HCEC 1CT (cell line): ENCODE results near the gene TOP1.

Source experiments
- DNase-seq: peaks from one replicate; pipeline ENCODE4 v3.0.0-alpha.2; 2017

The TOP1 gene

DNA sequence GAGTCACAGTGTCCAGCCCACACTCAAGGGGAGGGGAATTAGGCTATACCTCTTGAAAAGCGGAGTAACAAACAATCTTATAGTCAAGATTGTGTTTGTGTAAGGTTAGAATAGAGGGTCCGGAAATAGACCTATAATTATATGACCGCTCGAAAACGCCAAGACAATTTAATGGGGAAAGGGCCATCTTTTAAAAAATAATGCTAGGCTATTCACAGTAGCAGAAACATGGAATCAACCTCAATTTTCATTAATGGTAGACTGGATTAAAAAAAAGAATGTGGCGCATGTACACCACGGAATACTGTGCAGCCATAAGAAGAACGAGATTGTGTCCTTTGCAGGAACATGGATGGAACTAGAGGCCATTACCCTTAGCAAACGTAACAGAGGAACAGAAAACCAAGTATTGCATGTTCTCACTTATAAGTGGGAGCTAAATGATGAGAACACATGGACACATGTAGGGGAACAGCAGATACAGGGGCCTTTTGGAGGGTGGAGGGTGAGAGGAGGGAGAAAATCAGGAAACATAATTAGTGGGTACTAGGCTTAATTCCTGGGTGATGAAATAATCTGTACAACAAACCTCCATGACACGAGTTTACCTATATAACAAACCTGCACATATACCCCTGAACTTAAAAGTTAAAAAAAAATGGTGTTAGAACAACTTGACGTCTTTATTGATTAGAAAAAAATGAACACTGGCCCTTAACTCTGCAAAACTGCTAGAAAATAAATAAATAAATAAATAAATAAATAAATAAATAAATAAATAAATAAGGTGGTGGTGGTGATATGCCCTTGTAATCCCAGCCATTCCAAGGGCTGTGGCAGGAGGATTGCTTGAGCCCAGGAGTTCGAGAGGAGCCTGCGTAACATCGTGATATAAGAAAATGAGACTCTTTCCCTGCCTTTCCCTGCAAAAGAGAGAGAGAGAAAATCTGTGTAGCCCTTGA lies 30.3 kb downstream of the TOP1 start:
- no peak for DNase-seq

DNA sequence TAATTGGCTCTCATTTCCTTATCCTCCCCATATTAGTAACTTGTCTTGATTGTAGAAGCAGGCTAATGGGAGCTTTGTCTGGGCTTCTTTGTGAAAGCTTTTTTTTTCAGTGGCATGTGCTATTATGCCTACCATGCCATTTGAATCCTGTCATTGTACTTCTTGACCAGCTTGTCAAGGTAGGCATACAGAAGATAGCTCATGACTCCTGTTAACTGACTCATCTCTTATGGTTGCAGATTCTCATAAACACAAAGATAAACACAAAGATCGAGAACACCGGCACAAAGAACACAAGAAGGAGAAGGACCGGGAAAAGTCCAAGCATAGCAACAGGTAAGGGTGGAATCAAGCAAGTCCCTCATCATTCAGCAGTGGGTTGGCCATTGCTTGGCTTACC lies 32.5 kb downstream of the TOP1 start:
- DNase-seq, result no peak

DNA sequence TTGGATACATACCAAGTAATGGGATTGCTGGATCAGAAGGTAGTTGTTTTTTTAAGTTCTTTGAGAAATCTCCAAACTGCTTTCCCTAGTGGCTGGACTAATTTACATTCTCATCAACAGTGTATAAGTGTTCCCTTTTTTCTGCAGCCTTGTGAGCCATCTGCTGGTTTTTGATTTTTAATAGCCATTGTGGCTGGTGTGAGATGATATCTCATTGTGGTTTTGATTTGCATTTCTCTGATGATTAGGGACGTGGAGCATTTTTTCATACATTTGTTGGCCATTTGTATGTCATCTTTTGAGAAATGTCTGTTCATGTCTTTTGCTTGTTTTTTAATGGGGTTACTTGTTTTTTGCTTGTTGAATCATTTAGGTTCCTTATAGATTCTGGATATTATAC lies 34.8 kb downstream of the TOP1 start:
- no peak for DNase-seq

DNA sequence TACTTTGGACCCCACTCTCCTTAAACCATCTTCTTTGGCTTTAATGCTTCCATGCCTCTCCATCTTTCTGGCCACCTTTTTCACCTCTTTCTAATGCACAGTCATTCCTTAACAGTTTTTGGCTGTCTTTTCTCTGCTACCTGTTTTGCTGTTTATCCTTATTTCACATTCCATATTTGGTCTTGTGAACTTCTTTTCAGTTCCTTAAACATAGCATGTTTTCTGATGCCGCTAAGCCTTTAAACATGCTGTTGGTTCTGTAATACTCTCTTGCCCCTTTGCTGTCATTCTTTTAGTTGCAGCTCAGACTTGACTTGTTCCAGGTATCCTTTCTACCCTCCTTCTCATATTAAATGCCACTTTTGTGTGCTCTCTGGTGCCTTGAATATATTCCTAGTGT lies 35.8 kb downstream of the TOP1 start:
- no peak for DNase-seq

- DNase-seq, result no peak
Measured at GRCh38 chr20:41065716-41066115, 37.1 kb downstream of the TOP1 start.

DNA sequence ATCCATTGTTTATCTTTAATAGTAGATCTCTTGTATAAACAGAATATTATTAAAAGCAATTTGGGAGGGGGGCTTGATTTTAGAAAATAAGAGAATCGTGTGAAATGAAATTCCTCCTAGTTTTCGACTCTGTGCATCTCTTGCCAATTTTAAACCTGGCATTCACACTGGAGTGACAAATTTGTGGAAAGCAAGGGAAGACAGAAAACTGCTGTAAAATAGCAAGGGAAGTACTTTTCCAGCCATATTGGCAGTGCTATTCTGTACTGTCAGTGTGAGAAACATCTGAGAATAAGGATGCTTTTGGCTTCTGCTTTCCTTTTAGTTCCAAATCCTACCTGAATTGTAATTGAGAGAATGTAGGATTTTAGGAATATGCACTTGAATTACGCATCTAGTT lies 40.2 kb downstream of the TOP1 start:
- no peak for DNase-seq

- DNase-seq, result peak; percentile 85
Measured at GRCh38 chr20:41072190-41072863, 43.7 kb downstream of the TOP1 start.

GRCh38 chr20:41072915-41073314 lies 44.3 kb downstream of the TOP1 start:
- no peak for DNase-seq

- no peak for DNase-seq
Measured at GRCh38 chr20:41074441-41074840, 45.8 kb downstream of the TOP1 start.

DNA sequence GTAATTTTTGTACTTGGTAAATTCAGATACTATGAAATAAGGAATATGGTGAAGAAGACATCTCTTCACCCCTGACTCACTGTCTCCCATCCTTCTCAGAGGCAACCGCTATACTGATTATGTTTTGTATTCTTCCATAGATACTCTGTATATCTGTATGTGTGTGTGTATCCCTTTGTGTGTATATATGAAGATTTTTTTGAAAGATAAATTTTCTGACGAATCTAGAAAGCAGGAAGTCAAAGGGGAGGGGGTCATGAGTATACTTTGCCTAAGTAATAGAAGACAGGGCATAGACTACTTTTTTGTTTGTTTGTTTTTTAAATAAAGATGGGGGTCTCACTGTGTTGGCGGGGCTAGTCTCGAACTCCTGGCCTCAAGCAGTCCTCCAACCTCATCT lies 48.2 kb downstream of the TOP1 start:
- DNase-seq, result no peak

GRCh38 chr20:41078329-41078728 lies 49.7 kb downstream of the TOP1 start:
- DNase-seq, result peak; percentile 50

- no peak for DNase-seq
Measured at GRCh38 chr20:41079066-41079465, 50.4 kb downstream of the TOP1 start.

DNA sequence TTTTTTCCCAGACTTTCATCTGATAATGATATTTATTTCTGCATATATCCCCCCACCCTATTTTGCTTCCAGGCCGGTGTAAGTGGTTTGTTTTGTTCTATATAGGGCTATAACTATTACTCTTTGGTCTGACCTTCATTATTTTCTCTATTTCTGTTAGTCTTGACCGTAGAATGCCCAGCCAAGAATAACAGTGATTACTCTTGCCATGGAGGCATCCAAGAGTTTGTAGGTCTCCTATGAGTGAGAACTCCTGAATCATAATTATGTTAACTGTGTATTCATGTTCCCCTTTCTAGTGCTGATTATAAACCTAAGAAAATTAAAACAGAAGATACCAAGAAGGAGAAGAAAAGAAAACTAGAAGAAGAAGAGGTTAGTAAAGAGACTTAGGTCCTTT lies 52.2 kb downstream of the TOP1 start:
- DNase-seq, result no peak

DNA sequence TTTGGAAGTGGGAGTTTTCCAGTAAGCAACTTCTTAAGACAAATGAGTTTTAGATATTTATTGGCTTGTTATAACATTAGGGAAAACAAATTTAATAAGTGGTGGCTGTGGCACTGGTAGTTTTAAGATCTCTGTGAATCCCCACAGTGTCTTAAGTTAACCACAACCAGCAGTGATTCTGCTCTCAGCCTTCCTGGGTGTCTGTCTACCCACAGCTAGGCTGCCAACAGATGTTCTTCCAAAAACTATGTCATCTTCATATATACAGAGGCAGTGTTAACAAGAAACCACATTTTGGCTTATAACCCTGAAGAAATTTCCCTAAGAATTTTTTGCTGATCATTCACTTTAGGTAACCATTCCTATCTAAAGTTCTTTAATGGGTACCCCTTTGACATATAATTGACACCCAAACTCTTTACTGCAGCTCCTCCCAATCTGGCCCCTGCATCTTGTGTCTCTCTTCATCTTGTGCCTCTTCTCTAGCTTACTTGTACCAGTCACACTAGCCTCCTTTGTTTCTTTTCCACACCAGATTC lies 52.7 kb downstream of the TOP1 start:
- peak; percentile 26 for DNase-seq

- no peak for DNase-seq
Measured at GRCh38 chr20:41082306-41082705, 53.7 kb downstream of the TOP1 start.

GRCh38 chr20:41085606-41086005 lies 57.0 kb downstream of the TOP1 start:
- no peak for DNase-seq

DNA sequence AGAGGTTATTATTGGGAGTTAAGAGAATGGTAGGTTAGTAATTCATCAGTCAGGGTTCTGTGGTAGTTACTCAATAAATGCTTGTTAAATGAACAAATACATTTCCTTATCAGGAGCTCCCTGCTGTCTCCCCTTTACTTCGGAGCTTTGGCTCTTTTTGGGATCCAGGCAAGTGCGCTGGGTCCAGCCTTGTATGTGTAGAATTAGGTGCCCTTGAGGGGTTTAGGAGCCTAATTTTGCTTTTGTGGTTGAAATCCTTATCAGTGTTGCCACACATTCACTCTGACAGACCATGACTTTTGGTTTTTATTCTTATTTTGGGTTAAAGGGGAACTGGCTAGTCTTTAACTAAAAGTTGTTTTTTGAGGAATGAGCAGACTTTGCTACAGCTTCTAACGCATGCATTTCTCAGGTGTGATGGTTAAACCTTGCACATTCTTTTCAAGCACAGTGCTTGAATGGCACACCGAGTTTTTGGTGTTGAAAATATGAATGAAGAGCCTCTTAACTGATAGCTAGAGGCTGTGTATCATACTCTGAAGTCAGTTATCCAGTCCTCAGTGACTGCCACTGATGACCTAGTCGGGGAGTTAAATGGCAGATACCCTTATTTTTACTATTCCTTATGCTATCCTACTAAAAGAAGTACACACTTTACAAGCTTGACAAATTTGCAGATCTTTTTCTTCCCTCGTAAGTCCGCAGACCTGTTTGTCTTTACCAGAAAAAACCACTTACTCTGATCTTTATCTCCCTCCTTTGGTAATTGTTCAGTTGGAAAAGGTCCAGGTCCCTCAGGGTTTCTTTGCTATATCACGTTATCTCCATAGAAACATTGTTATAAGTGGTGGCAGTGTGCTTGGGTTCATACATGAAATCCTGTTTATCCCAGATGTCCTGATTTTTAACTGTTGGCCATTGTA lies 58.0 kb downstream of the TOP1 start:
- DNase-seq, result no peak

DNA sequence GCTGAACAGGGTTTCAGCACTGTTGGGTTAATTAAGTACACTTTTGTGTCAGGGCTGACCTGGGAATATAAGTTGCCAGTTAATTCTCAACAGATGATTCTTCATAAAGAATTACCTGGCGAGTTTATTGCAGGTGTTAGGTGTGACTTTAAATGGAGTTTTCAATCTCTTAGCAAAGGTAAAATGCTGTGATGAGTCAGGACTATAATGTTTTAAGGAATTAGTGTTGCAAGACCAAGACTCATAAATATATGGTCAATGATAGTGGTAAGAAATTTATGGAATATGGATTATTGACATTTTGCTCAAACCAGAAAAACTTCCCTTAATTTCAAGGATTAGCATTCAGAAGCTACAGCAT lies 58.7 kb downstream of the TOP1 start:
- no peak for DNase-seq

DNA sequence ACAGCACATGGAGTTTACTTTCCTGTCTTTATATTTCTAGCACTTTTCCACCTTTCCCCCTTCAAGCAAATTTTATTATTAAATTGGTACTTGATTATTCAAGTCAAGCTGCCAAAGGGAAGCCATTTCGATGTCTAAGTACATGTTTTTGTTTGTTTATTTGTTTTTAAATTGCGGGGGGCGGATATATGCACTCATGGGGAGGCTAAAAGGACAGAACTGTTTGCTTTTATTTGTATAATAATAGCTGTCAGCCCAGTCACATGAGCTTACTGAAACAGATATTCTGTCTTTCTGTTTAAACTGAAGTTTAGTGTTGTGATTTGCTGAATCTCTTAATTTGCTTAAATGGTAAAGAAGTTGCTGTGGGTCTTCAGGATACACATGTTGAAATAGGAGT lies 59.2 kb downstream of the TOP1 start:
- no peak for DNase-seq

- DNase-seq, result no peak
Measured at GRCh38 chr20:41089555-41089954, 60.9 kb downstream of the TOP1 start.

- DNase-seq, result no peak
Measured at GRCh38 chr20:41091927-41092326, 63.3 kb downstream of the TOP1 start.

- no peak for DNase-seq
Measured at GRCh38 chr20:41094353-41095055, 65.9 kb downstream of the TOP1 start.
